Glutamatergic neuron (in vitro differentiated cells): ENCODE measurements around the gene RXRB. TPM values are rescaled to one million over a fixed set of nuclear protein-coding genes. Genes with fewer than 3 reads are reported as not detected.

Experiments used
- DNase-seq: peaks from one replicate; pipeline ENCODE4 v3.0.0; 2022
- H3K27ac Mint-ChIP-seq: one replicate; pipeline ENCODE4 v1.8.0; 2020; ENCODE audit warnings: mild to moderate bottlenecking, mixed read lengths, inconsistent platforms; ENCODE audit not compliant: unreplicated experiment
- H3K27me3 Mint-ChIP-seq: one replicate; pipeline ENCODE4 v1.8.0; 2020; ENCODE audit warnings: mild to moderate bottlenecking, moderate library complexity, mixed read lengths, inconsistent platforms; ENCODE audit not compliant: unreplicated experiment
- H3K36me3 Mint-ChIP-seq: one replicate; pipeline ENCODE4 v1.8.0; 2020; ENCODE audit warnings: mild to moderate bottlenecking, mixed read lengths, inconsistent platforms; ENCODE audit not compliant: unreplicated experiment
- H3K4me1 Mint-ChIP-seq: one replicate; pipeline ENCODE4 v1.8.0; 2020; ENCODE audit warnings: mild to moderate bottlenecking, low read depth, mixed read lengths, inconsistent platforms; ENCODE audit not compliant: unreplicated experiment
- H3K4me3 Mint-ChIP-seq: one replicate; pipeline ENCODE4 v1.8.0; 2020; ENCODE audit warnings: mild to moderate bottlenecking, mixed read lengths, inconsistent platforms; ENCODE audit not compliant: unreplicated experiment
- H3K9me3 Mint-ChIP-seq: one replicate; pipeline ENCODE4 v1.8.0; 2020; ENCODE audit warnings: mild to moderate bottlenecking, moderate library complexity, mixed read lengths, inconsistent platforms; ENCODE audit not compliant: unreplicated experiment
- total RNA-seq: library from RNA; stranded (reverse); fragmentation: NEBNext Ultra II Directional; extraction: Animal tissue kit (Norgen Biotek cat#: 25700); gene quantifications from one replicate; pipeline ENCODE4 v1.2.1, GENCODE V29; 2021; ENCODE audit not compliant: unreplicated experiment
- TF ChIP-seq, protein P1 (sequence below): fragments of 200-600 bp; sonication (generic); IDR thresholded peaks from one replicate; pipeline ENCODE4 v1.5.0; 2021; ENCODE audit not compliant: partially characterized antibody, unreplicated experiment

The RXRB gene
- total RNA-seq, 1 donor from 2014 or later: 45.3 TPM

DNA sequence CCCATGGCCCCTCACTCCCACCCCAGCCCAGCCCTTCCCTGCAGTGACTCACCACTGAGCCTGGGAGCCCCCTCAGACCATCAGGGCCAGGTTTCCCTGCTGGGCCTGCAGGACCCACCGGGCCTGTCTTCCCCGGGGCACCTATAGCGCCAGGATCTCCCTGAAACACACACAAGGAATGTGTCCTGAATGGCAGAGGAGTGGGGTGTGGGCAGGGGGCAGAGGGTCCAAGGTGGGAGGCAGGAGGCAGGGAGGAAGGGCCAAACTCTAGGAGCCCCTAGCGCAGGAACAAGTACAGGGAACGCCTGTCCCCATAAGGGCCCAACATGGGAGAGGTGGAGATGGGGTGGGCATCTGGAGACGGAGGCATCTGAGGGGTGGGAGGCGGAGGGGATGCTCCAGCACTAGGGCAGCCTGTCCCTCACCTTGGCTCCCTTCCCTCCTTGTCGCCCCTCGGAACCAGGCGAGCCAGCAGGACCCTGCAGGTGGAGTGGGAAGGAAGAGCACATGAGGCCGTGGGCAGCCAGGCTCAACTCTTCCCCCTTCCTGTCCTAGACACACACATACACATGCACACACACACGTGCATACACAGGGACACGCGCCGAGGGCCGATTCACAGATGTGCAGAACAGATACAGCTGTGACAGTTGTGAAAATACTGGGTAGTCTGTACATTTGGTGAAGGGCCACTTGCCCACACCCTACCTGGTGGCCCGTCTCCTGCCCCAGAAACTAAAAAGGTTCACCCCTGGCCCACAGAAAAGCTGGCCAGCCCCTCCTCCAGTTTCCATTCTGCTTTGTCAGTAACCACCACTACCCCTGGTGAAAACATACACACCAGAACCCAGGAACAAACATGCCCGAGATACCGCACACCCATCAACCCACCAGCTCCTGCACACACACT, 32.8 kb downstream of the RXRB start:
- no peak for DNase-seq

DNA sequence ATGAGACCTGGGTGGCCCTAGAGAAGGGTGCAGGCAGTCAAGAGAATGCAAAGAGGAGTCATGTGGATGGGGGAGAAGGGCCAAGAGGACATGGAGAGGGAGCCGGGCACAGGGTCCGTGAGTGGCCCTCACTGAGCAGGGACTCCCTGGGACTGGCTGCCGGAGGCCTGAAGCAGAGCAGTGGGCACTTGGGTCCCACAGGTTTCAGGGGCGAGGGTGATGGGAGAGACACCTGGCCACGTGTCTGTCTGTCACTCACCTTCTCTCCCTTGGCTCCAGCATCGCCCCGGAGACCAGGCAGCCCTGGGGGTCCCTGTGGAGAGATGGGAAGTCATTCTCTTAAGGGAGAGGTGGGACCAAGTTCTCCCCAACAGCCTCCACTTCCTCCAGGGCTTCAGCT, 33.7 kb downstream of the RXRB start:
- H3K27me3 Mint-ChIP-seq: peaks cover 10% of the 10 kb centered on the region
- no peak overlapping the region for H3K4me3 Mint-ChIP-seq
- H3K27ac Mint-ChIP-seq: no peak overlapping the region
- H3K4me1 Mint-ChIP-seq: no peaks in the 10 kb centered on the region
- no peaks in the 10 kb centered on the region for H3K36me3 Mint-ChIP-seq
- TF ChIP-seq, protein P1, sequence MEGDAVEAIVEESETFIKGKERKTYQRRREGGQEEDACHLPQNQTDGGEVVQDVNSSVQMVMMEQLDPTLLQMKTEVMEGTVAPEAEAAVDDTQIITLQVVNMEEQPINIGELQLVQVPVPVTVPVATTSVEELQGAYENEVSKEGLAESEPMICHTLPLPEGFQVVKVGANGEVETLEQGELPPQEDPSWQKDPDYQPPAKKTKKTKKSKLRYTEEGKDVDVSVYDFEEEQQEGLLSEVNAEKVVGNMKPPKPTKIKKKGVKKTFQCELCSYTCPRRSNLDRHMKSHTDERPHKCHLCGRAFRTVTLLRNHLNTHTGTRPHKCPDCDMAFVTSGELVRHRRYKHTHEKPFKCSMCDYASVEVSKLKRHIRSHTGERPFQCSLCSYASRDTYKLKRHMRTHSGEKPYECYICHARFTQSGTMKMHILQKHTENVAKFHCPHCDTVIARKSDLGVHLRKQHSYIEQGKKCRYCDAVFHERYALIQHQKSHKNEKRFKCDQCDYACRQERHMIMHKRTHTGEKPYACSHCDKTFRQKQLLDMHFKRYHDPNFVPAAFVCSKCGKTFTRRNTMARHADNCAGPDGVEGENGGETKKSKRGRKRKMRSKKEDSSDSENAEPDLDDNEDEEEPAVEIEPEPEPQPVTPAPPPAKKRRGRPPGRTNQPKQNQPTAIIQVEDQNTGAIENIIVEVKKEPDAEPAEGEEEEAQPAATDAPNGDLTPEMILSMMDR: no peak
- H3K9me3 Mint-ChIP-seq: peaks cover 3% of the 10 kb centered on the region
- DNase-seq: no peak

More for the DNA sequence above, 32.8 kb downstream of the RXRB start:
- H3K9me3 Mint-ChIP-seq: no peaks in the 10 kb centered on the region
- H3K27me3 Mint-ChIP-seq: peaks cover 10% of the 10 kb centered on the region
- TF ChIP-seq, protein P1: no peak
- H3K27ac Mint-ChIP-seq: no peak overlapping the region
- H3K4me1 Mint-ChIP-seq: no peaks in the 10 kb centered on the region
- no peaks in the 10 kb centered on the region for H3K36me3 Mint-ChIP-seq
- H3K4me3 Mint-ChIP-seq: no peak overlapping the region

DNA sequence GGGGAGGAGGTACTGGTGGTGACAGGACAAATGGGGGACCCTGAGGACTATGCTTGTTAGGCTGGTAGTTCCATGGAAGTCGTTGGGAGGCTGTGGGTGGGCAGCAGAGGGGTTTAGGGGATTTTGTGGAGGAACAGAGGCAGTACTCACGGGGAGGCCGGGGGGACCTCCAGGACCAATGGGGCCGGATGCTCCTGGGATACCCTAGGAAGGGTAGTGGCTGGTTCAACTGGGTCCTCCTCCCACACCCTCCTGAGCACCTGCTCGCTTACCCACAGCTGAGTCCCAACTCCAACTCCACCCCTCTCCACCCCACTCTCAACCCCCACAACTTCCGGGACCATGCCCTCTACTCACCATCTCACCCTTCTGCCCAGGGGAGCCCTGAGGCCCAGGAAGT, 34.1 kb downstream of the RXRB start:
- no peaks in the 10 kb centered on the region for H3K36me3 Mint-ChIP-seq
- H3K27me3 Mint-ChIP-seq: peaks cover 10% of the 10 kb centered on the region
- TF ChIP-seq, protein P1: no peak
- no peak for DNase-seq
- H3K4me3 Mint-ChIP-seq: no peak overlapping the region
- H3K4me1 Mint-ChIP-seq: no peaks in the 10 kb centered on the region
- H3K9me3 Mint-ChIP-seq: peaks cover 3% of the 10 kb centered on the region
- H3K27ac Mint-ChIP-seq: no peak overlapping the region

DNA sequence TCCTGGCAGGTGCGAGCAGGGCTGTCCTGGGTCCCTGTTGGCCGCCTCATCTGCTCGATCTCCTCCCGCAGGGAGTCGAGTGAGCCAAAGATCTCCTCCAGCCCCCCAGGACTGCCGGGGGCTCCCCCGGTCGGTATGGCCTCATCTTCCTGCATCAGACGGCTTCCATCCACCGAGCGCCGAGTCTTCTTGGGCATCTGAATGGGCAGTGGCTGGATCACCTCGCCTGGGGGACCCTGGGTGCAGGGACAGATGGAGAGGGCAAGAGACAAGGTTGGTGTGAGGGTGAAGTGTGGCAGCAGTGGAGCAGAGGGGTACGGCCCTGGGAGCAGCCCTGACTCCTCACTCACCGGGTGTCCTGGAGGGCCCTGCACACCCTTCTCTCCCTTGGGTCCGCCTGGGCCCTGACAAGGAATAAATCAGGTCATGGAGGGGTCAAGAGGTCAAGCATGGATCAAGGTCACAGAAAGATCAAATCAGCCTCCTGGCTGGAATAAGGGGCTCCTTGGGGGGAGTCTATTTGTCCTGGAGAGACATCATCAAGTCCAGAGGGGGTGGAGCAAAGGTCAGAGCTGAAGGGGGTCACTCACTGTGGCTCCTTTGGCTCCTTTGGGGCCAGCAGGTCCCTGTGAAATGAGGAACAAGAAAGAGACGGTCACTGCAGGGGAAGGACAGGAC, 34.7 kb downstream of the RXRB start:
- H3K4me1 Mint-ChIP-seq: no peaks in the 10 kb centered on the region
- no peak for DNase-seq
- H3K9me3 Mint-ChIP-seq: peaks cover 3% of the 10 kb centered on the region
- peaks cover 10% of the 10 kb centered on the region for H3K27me3 Mint-ChIP-seq
- no peak overlapping the region for H3K4me3 Mint-ChIP-seq
- no peak overlapping the region for H3K27ac Mint-ChIP-seq
- no peaks in the 10 kb centered on the region for H3K36me3 Mint-ChIP-seq
- TF ChIP-seq, protein P1: no peak
